ENCODE measurements around the gene LRBA.
"Not testable (repeated sequence)": the region's sequence is repeated elsewhere in the genome, so short reads cannot be mapped to it uniquely, and the experiment has no call there.

The LRBA gene

GRCh38 chr4:150934022-150934421, 81.1 kb downstream of the LRBA start:
- Mint-ChIP-seq H3K36me3 (ENCODE audit: low read depth) (peaks cover under 1% of the 10 kb centered on the region), H3K9me3 (no peaks in the 10 kb centered on the region), H3K4me1 (ENCODE audit: low read depth) (peaks cover 2% of the 10 kb centered on the region), H3K27me3 (ENCODE audit: low read depth) (no peaks in the 10 kb centered on the region), H3K4me3 (no peak overlapping the region), H3K27ac (no peak overlapping the region)
- no peak for DNase-seq (ENCODE audit: low spot score)

- H3K27me3 Mint-ChIP-seq (ENCODE audit: low read depth): no peaks in the 10 kb centered on the region
- peaks cover 4% of the 10 kb centered on the region for H3K36me3 Mint-ChIP-seq (ENCODE audit: low read depth)
- no peaks in the 10 kb centered on the region for H3K4me1 Mint-ChIP-seq (ENCODE audit: low read depth)
- H3K27ac Mint-ChIP-seq: no peak overlapping the region
- no peak for DNase-seq (ENCODE audit: low spot score)
- no peaks in the 10 kb centered on the region for H3K9me3 Mint-ChIP-seq
- no peak overlapping the region for H3K4me3 Mint-ChIP-seq
These were observed 83.3 kb downstream of the LRBA start for GRCh38 chr4:150931796-150932195.

GRCh38 chr4:150931005-150931404, 84.1 kb downstream of the LRBA start:
- Mint-ChIP-seq H3K27ac (no peak overlapping the region), H3K4me3 (no peak overlapping the region), H3K9me3 (no peaks in the 10 kb centered on the region), H3K27me3 (ENCODE audit: low read depth) (no peaks in the 10 kb centered on the region), H3K36me3 (ENCODE audit: low read depth) (peaks cover 7% of the 10 kb centered on the region), H3K4me1 (ENCODE audit: low read depth) (no peaks in the 10 kb centered on the region)
- no peak for DNase-seq (ENCODE audit: low spot score)

- no peak overlapping the region for H3K4me3 Mint-ChIP-seq
- no peak overlapping the region for H3K27ac Mint-ChIP-seq
- DNase-seq (ENCODE audit: low spot score): no peak
- no peaks in the 10 kb centered on the region for H3K4me1 Mint-ChIP-seq (ENCODE audit: low read depth)
- peaks cover 20% of the 10 kb centered on the region for H3K36me3 Mint-ChIP-seq (ENCODE audit: low read depth)
- H3K9me3 Mint-ChIP-seq: no peaks in the 10 kb centered on the region
- no peaks in the 10 kb centered on the region for H3K27me3 Mint-ChIP-seq (ENCODE audit: low read depth)
These were observed 91.1 kb downstream of the LRBA start for GRCh38 chr4:150923945-150924344.

GRCh38 chr4:150921486-150921885, 93.6 kb downstream of the LRBA start:
- not testable (repeated sequence) for H3K4me3 Mint-ChIP-seq; H3K4me1 Mint-ChIP-seq (ENCODE audit: low read depth); H3K27ac Mint-ChIP-seq; DNase-seq (ENCODE audit: low spot score); H3K9me3 Mint-ChIP-seq; H3K27me3 Mint-ChIP-seq (ENCODE audit: low read depth)
- peaks cover 32% of the 10 kb centered on the region for H3K36me3 Mint-ChIP-seq (ENCODE audit: low read depth)

GRCh38 chr4:150918562-150918961, 96.5 kb downstream of the LRBA start:
- not testable (repeated sequence) for H3K27ac Mint-ChIP-seq; H3K4me1 Mint-ChIP-seq (ENCODE audit: low read depth); H3K27me3 Mint-ChIP-seq (ENCODE audit: low read depth); H3K9me3 Mint-ChIP-seq; DNase-seq (ENCODE audit: low spot score); H3K4me3 Mint-ChIP-seq
- H3K36me3 Mint-ChIP-seq (ENCODE audit: low read depth): peaks cover 42% of the 10 kb centered on the region

- no peak for DNase-seq (ENCODE audit: low spot score)
- Mint-ChIP-seq H3K9me3 (peaks cover 30% of the 10 kb centered on the region), H3K36me3 (ENCODE audit: low read depth) (peaks cover 73% of the 10 kb centered on the region), H3K27me3 (ENCODE audit: low read depth) (no peaks in the 10 kb centered on the region), H3K4me3 (no peak overlapping the region), H3K27ac (no peak overlapping the region), H3K4me1 (ENCODE audit: low read depth) (peaks cover 9% of the 10 kb centered on the region)
These were observed 103.8 kb downstream of the LRBA start for GRCh38 chr4:150911326-150911725.

- peaks cover 76% of the 10 kb centered on the region for H3K36me3 Mint-ChIP-seq (ENCODE audit: low read depth)
- no peak overlapping the region for H3K27ac Mint-ChIP-seq
- DNase-seq (ENCODE audit: low spot score): no peak
- H3K27me3 Mint-ChIP-seq (ENCODE audit: low read depth): no peaks in the 10 kb centered on the region
- H3K4me3 Mint-ChIP-seq: no peak overlapping the region
- peaks cover 30% of the 10 kb centered on the region for H3K9me3 Mint-ChIP-seq
- peaks cover 9% of the 10 kb centered on the region for H3K4me1 Mint-ChIP-seq (ENCODE audit: low read depth)
These were observed 106.0 kb downstream of the LRBA start for GRCh38 chr4:150909116-150909515.

GRCh38 chr4:150906987-150907633, 108.0 kb downstream of the LRBA start:
- peaks cover 9% of the 10 kb centered on the region for H3K4me1 Mint-ChIP-seq (ENCODE audit: low read depth)
- H3K36me3 Mint-ChIP-seq (ENCODE audit: low read depth): peaks cover 73% of the 10 kb centered on the region
- peaks cover 19% of the 10 kb centered on the region for H3K9me3 Mint-ChIP-seq
- no peak for DNase-seq (ENCODE audit: low spot score)
- no peak overlapping the region for H3K4me3 Mint-ChIP-seq
- H3K27ac Mint-ChIP-seq: no peak overlapping the region
- H3K27me3 Mint-ChIP-seq (ENCODE audit: low read depth): no peaks in the 10 kb centered on the region

- no peak overlapping the region for H3K4me3 Mint-ChIP-seq
- peaks cover 63% of the 10 kb centered on the region for H3K36me3 Mint-ChIP-seq (ENCODE audit: low read depth)
- H3K4me1 Mint-ChIP-seq (ENCODE audit: low read depth): peaks cover 12% of the 10 kb centered on the region
- no peaks in the 10 kb centered on the region for H3K27me3 Mint-ChIP-seq (ENCODE audit: low read depth)
- no peak overlapping the region for H3K27ac Mint-ChIP-seq
- DNase-seq (ENCODE audit: low spot score): no peak
- H3K9me3 Mint-ChIP-seq: no peaks in the 10 kb centered on the region
These were observed 110.4 kb downstream of the LRBA start for GRCh38 chr4:150904671-150905070.

- no peaks in the 10 kb centered on the region for H3K27me3 Mint-ChIP-seq (ENCODE audit: low read depth)
- peaks cover 5% of the 10 kb centered on the region for H3K4me1 Mint-ChIP-seq (ENCODE audit: low read depth)
- no peaks in the 10 kb centered on the region for H3K9me3 Mint-ChIP-seq
- no peak overlapping the region for H3K4me3 Mint-ChIP-seq
- no peak for DNase-seq (ENCODE audit: low spot score)
- no peak overlapping the region for H3K27ac Mint-ChIP-seq
- peaks cover 58% of the 10 kb centered on the region for H3K36me3 Mint-ChIP-seq (ENCODE audit: low read depth)
These were observed 111.5 kb downstream of the LRBA start for GRCh38 chr4:150903603-150904002.

- Mint-ChIP-seq H3K27ac (no peak overlapping the region), H3K27me3 (ENCODE audit: low read depth) (no peaks in the 10 kb centered on the region), H3K4me1 (ENCODE audit: low read depth) (peaks cover 5% of the 10 kb centered on the region), H3K9me3 (no peaks in the 10 kb centered on the region), H3K4me3 (no peak overlapping the region), H3K36me3 (ENCODE audit: low read depth) (peaks cover 42% of the 10 kb centered on the region)
- DNase-seq (ENCODE audit: low spot score): no peak
These were observed 118.6 kb downstream of the LRBA start for GRCh38 chr4:150896497-150896896.

GRCh38 chr4:150890246-150890645, 124.8 kb downstream of the LRBA start:
- Mint-ChIP-seq H3K36me3 (ENCODE audit: low read depth) (peaks cover 23% of the 10 kb centered on the region), H3K4me3 (no peak overlapping the region), H3K27ac (no peak overlapping the region)

GRCh38 chr4:150889306-150889705, 125.8 kb downstream of the LRBA start:
- H3K27me3 Mint-ChIP-seq (ENCODE audit: low read depth): no peaks in the 10 kb centered on the region
- no peak overlapping the region for H3K4me3 Mint-ChIP-seq
- no peaks in the 10 kb centered on the region for H3K9me3 Mint-ChIP-seq
- peaks cover 20% of the 10 kb centered on the region for H3K36me3 Mint-ChIP-seq (ENCODE audit: low read depth)
- peaks cover 9% of the 10 kb centered on the region for H3K4me1 Mint-ChIP-seq (ENCODE audit: low read depth)
- no peak overlapping the region for H3K27ac Mint-ChIP-seq
- DNase-seq (ENCODE audit: low spot score): no peak

More at GRCh38 chr4:150890246-150890645, 124.8 kb downstream of the LRBA start:
- no peak for DNase-seq (ENCODE audit: low spot score)
- H3K9me3 Mint-ChIP-seq: no peaks in the 10 kb centered on the region
- no peaks in the 10 kb centered on the region for H3K27me3 Mint-ChIP-seq (ENCODE audit: low read depth)
- H3K4me1 Mint-ChIP-seq (ENCODE audit: low read depth): peaks cover 9% of the 10 kb centered on the region

GRCh38 chr4:150888625-150889024, 126.5 kb downstream of the LRBA start:
- no peaks in the 10 kb centered on the region for H3K9me3 Mint-ChIP-seq
- no peaks in the 10 kb centered on the region for H3K27me3 Mint-ChIP-seq (ENCODE audit: low read depth)
- H3K4me1 Mint-ChIP-seq (ENCODE audit: low read depth): peaks cover 9% of the 10 kb centered on the region
- H3K4me3 Mint-ChIP-seq: no peak overlapping the region
- DNase-seq (ENCODE audit: low spot score): no peak
- peaks cover 15% of the 10 kb centered on the region for H3K36me3 Mint-ChIP-seq (ENCODE audit: low read depth)
- no peak overlapping the region for H3K27ac Mint-ChIP-seq
